Measurements from ENCODE around the gene NBL1.
A peak's percentile ranks its signal among the peaks of the same experiment; 100 is the strongest.

The NBL1 gene

GRCh38 chr1:19704247-19705113 is 60.4 kb downstream of the NBL1 start:
- Histone ChIP-seq H3K14ac (ENCODE audit: low read length) (no peak overlapping the region), H3K36me3 (ENCODE audit: control insufficient read depth in 1 of 2, insufficient read depth in 2 of 2, low read length in 2 of 2) (no peaks in the 10 kb centered on the region), H2BK12ac (ENCODE audit: low read length) (no peak overlapping the region), H3K18ac (ENCODE audit: low read length) (no peak overlapping the region), H3K4me3 (ENCODE audit: low read depth, low read length) (no peak overlapping the region), H2AK5ac (ENCODE audit: low read length) (no peak overlapping the region), H3K4me1 (ENCODE audit: control insufficient read depth in 1 of 2, insufficient read depth in 2 of 2, low read length in 2 of 2) (peaks cover 3 to 4% of the 10 kb centered on the region in 2 experiments), H4K12ac (ENCODE audit: low read depth, low read length) (no peak overlapping the region), H3K9me3 (ENCODE audit: insufficient read depth, low read depth, low read length) (no peaks in the 10 kb centered on the region), H3K79me1 (ENCODE audit: low read length) (no peaks in the 10 kb centered on the region), H3K27me3 (ENCODE audit: insufficient read depth, low read length) (no peaks in the 10 kb centered on the region), H4K8ac (ENCODE audit: low read depth, low read length) (no peak overlapping the region), H3K9ac (ENCODE audit: low read length) (no peak overlapping the region), H3K23ac (ENCODE audit: low read length) (no peak overlapping the region), H3K4ac (ENCODE audit: low read depth, low read length) (no peak overlapping the region), H2BK5ac (ENCODE audit: low read depth, low read length, poor library complexity) (no peak overlapping the region), H2BK120ac (ENCODE audit: insufficient read depth, low read length, poor library complexity) (no peak overlapping the region), H3K4me2 (ENCODE audit: low read length) (peak overlapping the region; percentile 47), H3K27ac (ENCODE audit: low read depth, low read length) (no peak overlapping the region), H4K91ac (ENCODE audit: low read depth, low read length) (no peak overlapping the region), H2AFZ (ENCODE audit: insufficient read depth, low read length, poor library complexity) (no peak overlapping the region), H3K79me2 (ENCODE audit: control insufficient read depth, insufficient read depth, low read length, poor library complexity) (no peaks in the 10 kb centered on the region)
- DNase-seq = peak; percentile 46 to 79
- no CpG with 5 or more reads among the region's 19 CpGs for WGBS (ENCODE audit: extremely low coverage, insufficient coverage, insufficient read length)

GRCh38 chr1:19705464-19705863 is 61.4 kb downstream of the NBL1 start:
- H3K79me1 ChIP-seq (ENCODE audit: low read length) = no peaks in the 10 kb centered on the region
- no peak overlapping the region for H2AK5ac ChIP-seq (ENCODE audit: low read length)
- H3K9me3 ChIP-seq (ENCODE audit: insufficient read depth, low read depth, low read length) = no peaks in the 10 kb centered on the region
- no peak overlapping the region for H3K4me2 ChIP-seq (ENCODE audit: low read length)
- no peaks in the 10 kb centered on the region for H3K36me3 ChIP-seq (ENCODE audit: control insufficient read depth in 1 of 2, insufficient read depth in 2 of 2, low read length in 2 of 2)
- H3K18ac ChIP-seq (ENCODE audit: low read length) = no peak overlapping the region
- DNase-seq = no peak
- H3K23ac ChIP-seq (ENCODE audit: low read length) = no peak overlapping the region
- H4K91ac ChIP-seq (ENCODE audit: low read depth, low read length) = no peak overlapping the region
- no peak overlapping the region for H2BK120ac ChIP-seq (ENCODE audit: insufficient read depth, low read length, poor library complexity)
- H3K4me3 ChIP-seq (ENCODE audit: low read depth, low read length) = no peak overlapping the region
- H2AFZ ChIP-seq (ENCODE audit: insufficient read depth, low read length, poor library complexity) = no peak overlapping the region
- H3K79me2 ChIP-seq (ENCODE audit: control insufficient read depth, insufficient read depth, low read length, poor library complexity) = no peaks in the 10 kb centered on the region
- no peaks in the 10 kb centered on the region for H3K27me3 ChIP-seq (ENCODE audit: insufficient read depth, low read length)
- no peak overlapping the region for H2BK5ac ChIP-seq (ENCODE audit: low read depth, low read length, poor library complexity)
- H4K8ac ChIP-seq (ENCODE audit: low read depth, low read length) = no peak overlapping the region
- H3K14ac ChIP-seq (ENCODE audit: low read length) = no peak overlapping the region
- no peak overlapping the region for H3K4ac ChIP-seq (ENCODE audit: low read depth, low read length)
- H2BK12ac ChIP-seq (ENCODE audit: low read length) = no peak overlapping the region
- WGBS (ENCODE audit: extremely low coverage, insufficient coverage, insufficient read length) = no CpG with 5 or more reads among the region's 4 CpGs
- no peak overlapping the region for H3K9ac ChIP-seq (ENCODE audit: low read length)
- peaks cover 3 to 4% of the 10 kb centered on the region in 2 experiments for H3K4me1 ChIP-seq (ENCODE audit: control insufficient read depth in 1 of 2, insufficient read depth in 2 of 2, low read length in 2 of 2)
- H4K12ac ChIP-seq (ENCODE audit: low read depth, low read length) = no peak overlapping the region
- no peak overlapping the region for H3K27ac ChIP-seq (ENCODE audit: low read depth, low read length)

GRCh38 chr1:19706136-19706535 is 62.0 kb downstream of the NBL1 start:
- no peak overlapping the region for H3K27ac ChIP-seq (ENCODE audit: low read depth, low read length)
- no peaks in the 10 kb centered on the region for H3K36me3 ChIP-seq (ENCODE audit: control insufficient read depth in 1 of 2, insufficient read depth in 2 of 2, low read length in 2 of 2)
- H2BK12ac ChIP-seq (ENCODE audit: low read length) = no peak overlapping the region
- no peak for DNase-seq
- no peak overlapping the region for H3K18ac ChIP-seq (ENCODE audit: low read length)
- no peak overlapping the region for H3K23ac ChIP-seq (ENCODE audit: low read length)
- no peak overlapping the region for H4K91ac ChIP-seq (ENCODE audit: low read depth, low read length)
- H3K9me3 ChIP-seq (ENCODE audit: insufficient read depth, low read depth, low read length) = no peaks in the 10 kb centered on the region
- H2AFZ ChIP-seq (ENCODE audit: insufficient read depth, low read length, poor library complexity) = no peak overlapping the region
- H3K79me2 ChIP-seq (ENCODE audit: control insufficient read depth, insufficient read depth, low read length, poor library complexity) = no peaks in the 10 kb centered on the region
- no CpG with 5 or more reads among the region's 4 CpGs for WGBS (ENCODE audit: extremely low coverage, insufficient coverage, insufficient read length)
- no peak overlapping the region for H3K4me3 ChIP-seq (ENCODE audit: low read depth, low read length)
- no peak overlapping the region for H4K12ac ChIP-seq (ENCODE audit: low read depth, low read length)
- H3K14ac ChIP-seq (ENCODE audit: low read length) = no peak overlapping the region
- peaks cover 3 to 4% of the 10 kb centered on the region in 2 experiments for H3K4me1 ChIP-seq (ENCODE audit: control insufficient read depth in 1 of 2, insufficient read depth in 2 of 2, low read length in 2 of 2)
- H2AK5ac ChIP-seq (ENCODE audit: low read length) = no peak overlapping the region
- no peaks in the 10 kb centered on the region for H3K27me3 ChIP-seq (ENCODE audit: insufficient read depth, low read length)
- H3K4ac ChIP-seq (ENCODE audit: low read depth, low read length) = no peak overlapping the region
- H2BK120ac ChIP-seq (ENCODE audit: insufficient read depth, low read length, poor library complexity) = no peak overlapping the region
- no peak overlapping the region for H3K4me2 ChIP-seq (ENCODE audit: low read length)
- H3K9ac ChIP-seq (ENCODE audit: low read length) = no peak overlapping the region
- H2BK5ac ChIP-seq (ENCODE audit: low read depth, low read length, poor library complexity) = no peak overlapping the region
- no peaks in the 10 kb centered on the region for H3K79me1 ChIP-seq (ENCODE audit: low read length)
- H4K8ac ChIP-seq (ENCODE audit: low read depth, low read length) = no peak overlapping the region
